Ecto neural progenitor cell (in vitro differentiated cells): ENCODE measurements around the gene PCCA.

ENCODE experiments used
- DNase-seq: peaks from one replicate; pipeline ENCODE4 v3.0.0-alpha.2; 2018; ENCODE audit warnings: low spot score

Gene PCCA

GRCh38 chr13:100432611-100433010 is 343.7 kb downstream of the PCCA start:
- DNase-seq: no peak

- no peak for DNase-seq
These were observed 344.6 kb downstream of the PCCA start for GRCh38 chr13:100433475-100433874.

- DNase-seq: no peak
These were observed 345.3 kb downstream of the PCCA start for GRCh38 chr13:100434010-100434763.

GRCh38 chr13:100436099-100436498 is 347.2 kb downstream of the PCCA start:
- DNase-seq: no peak

GRCh38 chr13:100438059-100438788 is 349.3 kb downstream of the PCCA start:
- no peak for DNase-seq

GRCh38 chr13:100439247-100439970 is 350.5 kb downstream of the PCCA start:
- no peak for DNase-seq

GRCh38 chr13:100440751-100441425 is 352.0 kb downstream of the PCCA start:
- DNase-seq: no peak

- DNase-seq: no peak
These were observed 353.4 kb downstream of the PCCA start for GRCh38 chr13:100442095-100442832.

GRCh38 chr13:100443278-100443997 is 354.5 kb downstream of the PCCA start:
- DNase-seq: no peak

GRCh38 chr13:100443998-100444328 is 355.1 kb downstream of the PCCA start:
- no peak for DNase-seq

GRCh38 chr13:100447831-100448230 is 358.9 kb downstream of the PCCA start:
- DNase-seq: no peak

- DNase-seq: no peak
These were observed 363.0 kb downstream of the PCCA start for GRCh38 chr13:100451923-100452322.

- no peak for DNase-seq
These were observed 366.0 kb downstream of the PCCA start for GRCh38 chr13:100454876-100455275.

GRCh38 chr13:100458673-100459072 is 369.8 kb downstream of the PCCA start:
- DNase-seq: no peak

GRCh38 chr13:100459747-100460146 is 370.9 kb downstream of the PCCA start:
- DNase-seq: no peak

GRCh38 chr13:100460266-100460665 is 371.4 kb downstream of the PCCA start:
- no peak for DNase-seq

GRCh38 chr13:100460791-100461190 is 371.9 kb downstream of the PCCA start:
- DNase-seq: no peak

GRCh38 chr13:100461309-100462030 is 372.6 kb downstream of the PCCA start:
- no peak for DNase-seq

- DNase-seq: no peak
These were observed 375.1 kb downstream of the PCCA start for GRCh38 chr13:100464006-100464405.

- DNase-seq: no peak
These were observed 376.7 kb downstream of the PCCA start for GRCh38 chr13:100465558-100465957.
